ENCODE measurements around the gene COX8C. TPM values are rescaled to one million over a fixed set of nuclear protein-coding genes. Genes with fewer than 3 reads are reported as not detected.
"Not testable (repeated sequence)": the region's sequence is repeated elsewhere in the genome, so short reads cannot be mapped to it uniquely, and the experiment has no call there.

COX8C gene
- total RNA-seq, 1 experiment from 2014 or later: not detected

GRCh38 chr14:93343266-93343665 lies 3.7 kb upstream of the COX8C start:
- in situ Hi-C loops (cut with HindIII; ENCODE audit: low pct_unique_long_range_greater_than_20kb, low sequenced_read_pairs): no loop called here
- DNase-seq (ENCODE audit: low read depth): no peak

- no peak for DNase-seq (ENCODE audit: low read depth)
- in situ Hi-C loops (cut with HindIII; ENCODE audit: low pct_unique_long_range_greater_than_20kb, low sequenced_read_pairs): no loop called here
These were observed 3.2 kb upstream of the COX8C start for GRCh38 chr14:93343797-93344196.

DNA sequence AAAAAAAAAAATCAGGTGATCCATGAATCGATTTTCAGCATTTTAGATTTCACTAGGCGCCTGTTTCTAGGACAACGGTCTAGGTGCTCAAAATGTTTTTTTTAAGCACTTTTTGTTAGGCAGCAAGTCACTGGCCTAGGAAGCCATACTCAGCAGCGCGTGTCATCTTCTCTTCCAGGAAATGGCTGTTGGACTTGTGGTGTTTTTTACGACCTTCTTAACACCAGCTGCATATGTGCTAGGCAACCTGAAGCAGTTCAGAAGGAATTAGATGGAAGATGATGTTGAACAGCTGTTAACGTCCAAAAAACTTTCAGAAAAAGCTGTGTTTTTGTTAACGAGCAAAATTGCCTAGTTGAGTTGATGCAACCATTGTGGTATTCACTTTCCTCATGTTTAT lies 868 bp downstream of the COX8C start:
- DNase-seq (ENCODE audit: low read depth): no peak
- in situ Hi-C loops (cut with HindIII; ENCODE audit: low pct_unique_long_range_greater_than_20kb, low sequenced_read_pairs): no loop called here

- in situ Hi-C loops (cut with HindIII; ENCODE audit: low pct_unique_long_range_greater_than_20kb, low sequenced_read_pairs): no loop called here
- DNase-seq (ENCODE audit: low read depth): no peak
These were observed 1.3 kb downstream of the COX8C start for GRCh38 chr14:93348292-93348691.

DNA sequence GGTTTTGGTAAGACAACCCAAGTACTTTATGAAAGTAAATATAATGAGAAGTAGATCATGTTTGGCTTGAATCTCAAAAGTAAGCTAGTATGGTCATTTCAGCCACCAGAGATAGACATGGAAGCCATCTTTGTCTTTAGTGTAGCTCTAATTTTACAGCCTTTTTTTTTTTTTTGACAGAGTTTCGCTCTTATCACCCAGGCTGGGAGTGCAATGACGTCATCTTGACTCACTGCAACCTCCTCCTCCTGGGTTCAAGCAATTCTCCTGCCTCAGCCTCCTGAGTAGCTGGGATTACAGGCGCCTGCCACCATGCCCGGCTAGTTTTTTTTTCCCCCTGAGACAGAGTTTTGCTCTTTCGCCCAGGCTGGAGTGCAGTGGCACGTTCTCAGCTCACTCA lies 7.9 kb downstream of the COX8C start:
- in situ Hi-C loops (cut with HindIII; ENCODE audit: low pct_unique_long_range_greater_than_20kb, low sequenced_read_pairs); DNase-seq (ENCODE audit: low read depth): not testable (repeated sequence)

- DNase-seq (ENCODE audit: low read depth): no peak
- in situ Hi-C loops (cut with HindIII; ENCODE audit: low pct_unique_long_range_greater_than_20kb, low sequenced_read_pairs): no loop called here
These were observed 22.2 kb downstream of the COX8C start for GRCh38 chr14:93368996-93369712.

DNA sequence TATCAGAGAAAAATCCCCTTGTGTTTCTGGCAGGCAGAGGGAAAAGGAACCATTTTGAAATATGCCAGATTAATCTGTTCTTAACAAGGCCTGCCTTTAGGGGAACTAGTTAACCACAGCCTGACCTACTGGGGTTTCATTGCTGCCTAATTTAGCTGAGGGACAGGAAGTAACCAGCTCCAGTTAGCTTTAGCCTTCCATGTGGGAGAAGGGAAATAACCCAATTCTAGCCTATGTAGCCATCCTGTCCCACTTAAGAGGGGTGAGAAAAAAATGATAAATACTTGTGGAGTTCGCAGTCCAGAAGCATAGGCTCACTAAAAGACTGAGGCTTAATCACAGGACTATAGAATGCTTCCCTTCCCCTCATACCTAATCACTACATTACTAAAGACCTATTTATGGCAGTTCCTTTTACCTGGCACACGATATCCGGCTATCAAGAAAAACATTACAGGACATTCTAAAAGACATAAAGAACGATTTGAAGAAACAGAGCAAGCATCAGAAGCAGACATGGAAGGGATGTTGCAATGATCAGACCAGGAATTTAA lies 22.8 kb downstream of the COX8C start:
- in situ Hi-C loops (cut with HindIII; ENCODE audit: low pct_unique_long_range_greater_than_20kb, low sequenced_read_pairs): no loop called here
- DNase-seq (ENCODE audit: low read depth): no peak

GRCh38 chr14:93375673-93376156 lies 28.7 kb downstream of the COX8C start:
- in situ Hi-C loops (cut with HindIII; ENCODE audit: low pct_unique_long_range_greater_than_20kb, low sequenced_read_pairs): no loop called here

DNA sequence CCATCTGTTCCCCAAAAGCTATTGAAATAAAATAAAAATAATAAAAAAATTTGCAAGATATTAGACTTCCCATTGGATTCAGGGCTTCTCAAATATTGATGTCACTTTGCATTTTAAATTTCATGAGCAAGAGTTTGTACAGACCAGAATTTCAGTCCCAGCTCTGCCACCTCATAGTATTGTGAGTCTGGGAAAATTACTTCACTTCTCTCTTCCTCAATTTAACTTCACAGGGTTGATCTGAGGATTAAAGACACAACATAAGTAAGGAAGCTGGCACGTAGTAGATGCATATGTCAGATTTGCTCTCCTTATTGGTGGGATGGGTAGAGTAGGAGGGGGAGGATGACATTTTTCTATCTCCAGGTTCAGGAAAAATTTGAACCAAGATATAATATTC lies 32.8 kb downstream of the COX8C start:
- in situ Hi-C loops (cut with HindIII; ENCODE audit: low pct_unique_long_range_greater_than_20kb, low sequenced_read_pairs): no loop called here
- no peak for DNase-seq (ENCODE audit: low read depth)

More at GRCh38 chr14:93375673-93376156, 28.7 kb downstream of the COX8C start:
- no peak for DNase-seq (ENCODE audit: low read depth)

DNA sequence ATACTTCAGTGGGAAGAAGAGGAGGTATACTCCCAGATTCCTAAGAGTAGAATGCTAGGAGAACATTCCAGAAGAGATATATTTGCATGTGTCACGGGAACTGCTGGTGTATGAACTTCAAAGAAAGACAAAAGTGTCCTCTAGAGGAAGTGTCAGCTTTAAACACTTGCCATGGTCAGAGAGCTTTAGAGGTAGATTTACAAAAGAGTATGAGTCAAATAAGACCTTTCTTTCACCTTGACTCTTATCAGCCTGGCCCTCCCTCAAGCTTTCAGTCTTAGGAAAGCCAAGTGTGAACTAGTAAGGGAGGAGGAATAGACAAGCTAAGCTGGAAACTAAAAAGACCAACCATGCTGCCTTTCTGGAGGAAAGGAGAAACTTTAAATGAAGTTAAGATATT lies 34.7 kb downstream of the COX8C start:
- in situ Hi-C loops (cut with HindIII; ENCODE audit: low pct_unique_long_range_greater_than_20kb, low sequenced_read_pairs): no loop called here
- no peak for DNase-seq (ENCODE audit: low read depth)

DNA sequence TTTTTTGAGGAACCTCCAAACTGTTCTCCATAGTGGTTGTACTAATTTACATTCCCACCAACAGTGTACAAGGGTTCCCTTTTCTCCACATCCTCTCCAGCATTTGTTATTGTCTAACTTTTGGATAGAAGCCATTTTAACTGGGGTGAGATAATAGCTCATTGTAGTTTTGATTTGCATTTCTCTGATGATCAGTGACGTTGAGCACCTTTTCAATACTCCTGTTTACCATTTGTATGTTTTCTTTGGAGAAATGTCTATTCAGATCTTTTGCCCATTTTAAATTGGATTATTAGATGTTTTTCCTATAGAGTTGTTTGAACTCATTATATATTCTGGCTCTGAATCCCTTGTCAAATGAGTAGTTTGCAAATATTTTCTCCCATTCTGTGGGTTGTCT lies 37.3 kb downstream of the COX8C start:
- in situ Hi-C loops (cut with HindIII; ENCODE audit: low pct_unique_long_range_greater_than_20kb, low sequenced_read_pairs); DNase-seq (ENCODE audit: low read depth): not testable (repeated sequence)

DNA sequence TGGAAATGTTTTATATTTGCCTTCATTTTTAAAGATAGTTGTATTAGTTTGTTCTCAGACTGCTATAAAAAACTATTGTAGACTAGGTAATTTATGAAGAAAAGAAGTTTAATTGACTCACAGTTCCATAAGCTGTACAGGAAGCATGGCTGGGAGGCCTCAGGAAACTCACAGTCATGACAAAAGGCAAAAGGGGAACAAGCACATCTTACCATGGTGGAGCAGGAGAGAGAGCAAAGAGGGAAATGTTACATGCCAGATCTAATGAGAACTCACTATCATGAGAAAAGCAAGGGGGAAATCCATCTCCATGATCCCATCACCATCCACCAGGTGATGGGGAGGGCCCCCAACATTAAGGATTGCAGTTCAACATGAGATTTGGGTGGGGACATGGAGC lies 48.2 kb downstream of the COX8C start:
- in situ Hi-C loops (cut with HindIII; ENCODE audit: low pct_unique_long_range_greater_than_20kb, low sequenced_read_pairs): no loop called here
- no peak for DNase-seq (ENCODE audit: low read depth)

- in situ Hi-C loops (cut with HindIII; ENCODE audit: low pct_unique_long_range_greater_than_20kb, low sequenced_read_pairs): no loop called here
- no peak for DNase-seq (ENCODE audit: low read depth)
These were observed 49.5 kb downstream of the COX8C start for GRCh38 chr14:93396456-93396855.

Other genes starting within 250 kb of the COX8C start
- gene ITPK1, start 231.3 kb upstream of the COX8C start, total RNA-seq (2014; rRNA removed; shearing (Covaris generic); ENCODE audit: low replicate concordance): 14.0 and 53.2 TPM in 2 replicates
- 18.5 and 22.6 TPM in 2 replicates for gene MOAP1, start 162.3 kb upstream of the COX8C start, total RNA-seq (2014; rRNA removed; shearing (Covaris generic); ENCODE audit: low replicate concordance)
- gene LYSET, start 161.9 kb upstream of the COX8C start, total RNA-seq (2014; rRNA removed; shearing (Covaris generic); ENCODE audit: low replicate concordance): 16.7 and 22.2 TPM in 2 replicates
- gene GON7, start 140.1 kb upstream of the COX8C start, total RNA-seq (2014; rRNA removed; shearing (Covaris generic); ENCODE audit: low replicate concordance): 11.9 and 12.7 TPM in 2 replicates
- gene UBR7, start 139.9 kb upstream of the COX8C start, total RNA-seq (2014; rRNA removed; shearing (Covaris generic); ENCODE audit: low replicate concordance): 15.0 and 16.4 TPM in 2 replicates
- gene BTBD7, start 14.1 kb upstream of the COX8C start, total RNA-seq (2014; rRNA removed; shearing (Covaris generic); ENCODE audit: low replicate concordance): 11.2 and 12.9 TPM in 2 replicates
- 0.03 TPM in 1 of 2 replicates, not detected in the other for gene UNC79, start 83.8 kb downstream of the COX8C start, total RNA-seq (2014; rRNA removed; shearing (Covaris generic); ENCODE audit: low replicate concordance)